ENCODE measurements around the gene SAMHD1.
"Not testable (repeated sequence)": the region's sequence is repeated elsewhere in the genome, so short reads cannot be mapped to it uniquely, and the experiment has no call there.

The SAMHD1 gene

DNA sequence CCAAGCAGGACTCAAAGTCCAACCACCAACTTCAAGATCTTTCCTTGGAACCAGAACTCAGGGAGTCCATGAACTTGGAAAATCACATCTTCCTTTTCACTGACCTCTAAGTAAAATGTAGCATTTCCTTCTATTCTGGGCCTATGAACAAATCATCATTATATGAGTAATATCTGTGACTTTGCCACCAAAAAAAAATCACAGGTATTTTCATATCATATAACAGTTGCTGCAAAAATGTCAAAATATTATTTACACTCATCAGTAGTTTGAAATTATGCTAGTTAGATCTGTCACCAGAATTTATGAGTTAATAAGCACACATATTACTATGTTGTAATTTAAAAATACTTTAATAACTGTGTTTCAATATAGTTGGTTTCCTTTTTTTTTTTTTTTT lies 102.8 kb downstream of the SAMHD1 start:
- DNase-seq (ENCODE audit: low read depth, low spot score), result no peak
- POLR2A ChIA-PET, result interaction anchor here (0.7 to 1.4 kb wide), 3 partner anchors 13 to 15 kb away, joined by 3 to 4 read pairs (median 4); a partner anchor contains a TSS
- CTCF ChIA-PET, result interaction anchor here (0.7 to 3.4 kb wide), 6 partner anchors 12 to 40 kb away, joined by 3 to 11 read pairs (median 6); a partner anchor contains a TSS
- peak overlapping the region; percentile 28; the same call in 1 of the 2 replicates for H3K4me3 ChIP-seq (ENCODE audit: low read depth, low read length)
- TF ChIP-seq, protein P1, sequence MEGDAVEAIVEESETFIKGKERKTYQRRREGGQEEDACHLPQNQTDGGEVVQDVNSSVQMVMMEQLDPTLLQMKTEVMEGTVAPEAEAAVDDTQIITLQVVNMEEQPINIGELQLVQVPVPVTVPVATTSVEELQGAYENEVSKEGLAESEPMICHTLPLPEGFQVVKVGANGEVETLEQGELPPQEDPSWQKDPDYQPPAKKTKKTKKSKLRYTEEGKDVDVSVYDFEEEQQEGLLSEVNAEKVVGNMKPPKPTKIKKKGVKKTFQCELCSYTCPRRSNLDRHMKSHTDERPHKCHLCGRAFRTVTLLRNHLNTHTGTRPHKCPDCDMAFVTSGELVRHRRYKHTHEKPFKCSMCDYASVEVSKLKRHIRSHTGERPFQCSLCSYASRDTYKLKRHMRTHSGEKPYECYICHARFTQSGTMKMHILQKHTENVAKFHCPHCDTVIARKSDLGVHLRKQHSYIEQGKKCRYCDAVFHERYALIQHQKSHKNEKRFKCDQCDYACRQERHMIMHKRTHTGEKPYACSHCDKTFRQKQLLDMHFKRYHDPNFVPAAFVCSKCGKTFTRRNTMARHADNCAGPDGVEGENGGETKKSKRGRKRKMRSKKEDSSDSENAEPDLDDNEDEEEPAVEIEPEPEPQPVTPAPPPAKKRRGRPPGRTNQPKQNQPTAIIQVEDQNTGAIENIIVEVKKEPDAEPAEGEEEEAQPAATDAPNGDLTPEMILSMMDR (IDR thresholded peaks at IDR 0.05; ENCODE audit: insufficient read depth, low read length, missing control alignments), result no peak

- POLR2A ChIA-PET, result interaction anchor here (0.5 to 1.4 kb wide), 5 partner anchors 10 to 16 kb away, joined by 3 to 6 read pairs (median 4); a partner anchor contains a TSS
- CTCF ChIA-PET, result interaction anchor here (0.7 to 3.4 kb wide), 8 partner anchors 10 to 242 kb away, joined by 3 to 11 read pairs (median 4); partner anchors contain the start of gene RAB5IF
- peak; percentile 69 for DNase-seq (ENCODE audit: low read depth, low spot score)
Observed at GRCh38 chr20:36848078-36848660, 103.3 kb downstream of the SAMHD1 start.

GRCh38 chr20:36847710-36848040 lies 103.8 kb downstream of the SAMHD1 start:
- TF ChIP-seq, protein P1 (IDR thresholded peaks at IDR 0.05; ENCODE audit: insufficient read depth, low read length, missing control alignments), result no peak
- CTCF ChIA-PET, result interaction anchor here (0.8 to 3.4 kb wide), 7 partner anchors 9 to 242 kb away, joined by 3 to 11 read pairs (median 3); partner anchors contain the start of genes DSN1 and RAB5IF
- no peak for DNase-seq (ENCODE audit: low read depth, low spot score)
- no peak overlapping the region for H3K4me3 ChIP-seq (ENCODE audit: low read depth, low read length)
- POLR2A ChIA-PET, result interaction anchor here (0.5 to 1.4 kb wide), 5 partner anchors 11 to 17 kb away, joined by 3 to 6 read pairs (median 3); a partner anchor contains a TSS

More at GRCh38 chr20:36848078-36848660, 103.3 kb downstream of the SAMHD1 start:
- H3K4me3 ChIP-seq (ENCODE audit: low read depth, low read length), result peak overlapping the region; percentile 28; the same call in 1 of the 2 replicates
- TF ChIP-seq, protein P1 (IDR thresholded peaks at IDR 0.05; ENCODE audit: insufficient read depth, low read length, missing control alignments), result no peak

GRCh38 chr20:36847009-36847709 lies 104.3 kb downstream of the SAMHD1 start:
- H3K4me3 ChIP-seq (ENCODE audit: low read depth, low read length), result no peak overlapping the region
- CTCF ChIA-PET, result interaction anchor here (0.8 to 2.2 kb wide), 6 partner anchors 9 to 241 kb away, joined by 3 to 11 read pairs (median 6); partner anchors contain the start of genes DSN1 and RAB5IF
- no peak for DNase-seq (ENCODE audit: low read depth, low spot score)
- POLR2A ChIA-PET, result interaction anchor here (0.7 to 1.4 kb wide), 3 partner anchors 14 to 17 kb away, joined by 3 to 4 read pairs (median 3); a partner anchor contains a TSS
- TF ChIP-seq, protein P1 (IDR thresholded peaks at IDR 0.05; ENCODE audit: insufficient read depth, low read length, missing control alignments), result no peak

DNA sequence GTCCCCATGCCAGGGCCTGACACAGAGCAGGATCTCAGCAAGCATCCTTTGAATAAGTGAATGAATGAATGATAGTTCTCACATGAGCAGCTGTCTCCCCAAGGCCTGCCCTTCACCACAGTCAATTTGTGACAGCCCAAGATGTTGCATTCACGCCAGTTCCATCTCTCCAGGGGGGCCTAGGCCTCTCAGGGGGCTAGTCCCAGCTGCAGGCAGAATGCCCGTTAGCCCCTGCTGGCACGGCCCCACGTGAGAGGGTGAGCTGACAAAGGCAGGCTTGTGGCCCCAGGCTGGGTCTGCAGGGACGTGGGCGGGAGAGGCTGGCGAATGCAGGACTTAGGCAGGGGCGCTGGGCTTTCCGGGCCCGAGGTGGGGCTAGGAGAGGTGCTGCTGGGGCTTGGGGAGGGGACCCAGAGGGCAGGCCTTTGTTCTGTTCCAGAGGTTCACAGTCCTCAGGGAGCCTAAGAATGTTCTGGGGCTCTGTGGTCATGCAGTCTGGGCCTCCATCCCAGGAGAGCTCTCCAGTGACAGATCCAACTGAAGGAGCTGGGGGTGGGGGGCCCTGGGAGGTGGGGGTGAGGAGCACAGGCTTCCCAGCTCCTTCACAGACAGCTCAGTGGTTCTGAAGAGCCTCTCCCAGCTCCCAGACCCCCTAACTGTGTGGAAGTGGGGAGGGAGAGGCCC lies 106.1 kb downstream of the SAMHD1 start:
- no peak for DNase-seq (ENCODE audit: low read depth, low spot score)
- ChIA-PET POLR2A (interaction anchor here (1.7 kb wide), 1 partner anchor 9 kb away, joined by 7 read pairs; no protein-coding TSS in a partner anchor), CTCF (interaction anchor here (1.0 to 2.2 kb wide), 3 partner anchors 10 to 45 kb away, joined by 3 to 9 read pairs (median 3); no protein-coding TSS in a partner anchor)
- TF ChIP-seq, protein P1 (IDR thresholded peaks at IDR 0.05; ENCODE audit: insufficient read depth, low read length, missing control alignments), result no peak
- no peak overlapping the region for H3K4me3 ChIP-seq (ENCODE audit: low read depth, low read length)

DNA sequence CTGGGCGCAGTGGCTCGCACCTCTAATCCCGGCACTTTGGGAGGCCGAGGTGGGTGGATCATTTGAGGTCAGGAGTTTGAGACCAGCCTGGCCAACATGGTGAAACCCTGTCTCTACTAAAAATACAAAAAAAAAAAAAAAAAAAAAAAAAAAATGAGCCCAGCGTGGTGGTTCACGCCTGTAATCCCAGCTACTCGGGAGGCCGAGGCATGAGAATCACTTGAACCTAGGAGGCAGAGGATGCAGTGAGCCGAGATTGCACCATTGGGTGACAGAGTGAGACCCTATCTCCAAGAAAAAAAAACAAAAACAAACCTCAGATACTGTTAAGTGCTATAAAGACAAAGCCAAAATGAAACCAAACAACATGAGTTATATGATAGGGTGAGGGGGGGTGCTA lies 110.5 kb downstream of the SAMHD1 start:
- POLR2A ChIA-PET, result interaction anchor here (0.6 to 0.7 kb wide), 2 partner anchors 23 to 282 kb away, joined by 3 read pairs; no protein-coding TSS in a partner anchor
- CTCF ChIA-PET, result interaction anchor here (0.6 to 1.8 kb wide), 5 partner anchors 13 to 170 kb away, joined by 3 to 7 read pairs (median 3); a partner anchor contains a TSS
- H3K4me3 ChIP-seq (ENCODE audit: low read depth, low read length); DNase-seq (ENCODE audit: low read depth, low spot score): not testable (repeated sequence)
